Loucy (cell line): ENCODE measurements around the gene F2RL2.

ENCODE experiments used
- CTCF ChIP-seq: fragments of 200-600 bp; sonication (generic); conservative IDR thresholded peaks from 2 replicates; pipeline ENCODE4 v1.5.1; 2014; ENCODE audit warnings: mild to moderate bottlenecking, antibody characterized with exemption, low read length
- EZH2phosphoT487 ChIP-seq: fragments of 200-600 bp; IDR thresholded peaks from 2 replicates; pipeline ENCODE4 v1.6.1; 2018; ENCODE audit warnings: antibody characterized with exemption, mild to moderate bottlenecking, moderate library complexity, borderline replicate concordance

GRCh38 chr5:76652809-76653414 lies 29.7 kb upstream of the F2RL2 start:
- TF ChIP-seq CTCF (no peak), EZH2phosphoT487 (no peak)
